Progenitor cell of endocrine pancreas (in vitro differentiated cells): ENCODE results near the gene TMEFF2. TPM values are rescaled to one million over a fixed set of nuclear protein-coding genes. Genes with fewer than 3 reads are reported as not detected.

Experiments used
- DNase-seq: peaks from one replicate; pipeline ENCODE4 v3.0.0; 2021; ENCODE audit warnings: low spot score; ENCODE audit not compliant: unreplicated experiment
- H3K27ac Mint-ChIP-seq: 2 replicates; pipeline ENCODE4 v1.8.0; 2021; ENCODE audit warnings: mild to moderate bottlenecking, moderate library complexity, mixed read lengths
- H3K27me3 Mint-ChIP-seq: 2 replicates; pipeline ENCODE4 v1.8.0; 2021; ENCODE audit warnings: mixed read lengths
- H3K36me3 Mint-ChIP-seq: 2 replicates; pipeline ENCODE4 v1.8.0; 2022; ENCODE audit warnings: mixed read lengths; ENCODE audit not compliant: insufficient read depth
- H3K4me1 Mint-ChIP-seq: 2 replicates; pipeline ENCODE4 v1.8.0; 2021; ENCODE audit warnings: low read depth, mixed read lengths
- H3K4me3 Mint-ChIP-seq: 2 replicates; pipeline ENCODE4 v1.8.0; 2021; ENCODE audit warnings: low read depth, mild to moderate bottlenecking, moderate library complexity, mixed read lengths
- H3K9me3 Mint-ChIP-seq: 2 replicates; pipeline ENCODE4 v1.8.0; 2021; ENCODE audit warnings: low read depth, mixed read lengths
- CTCF ChIP-seq: fragments of 200-600 bp; sonication (generic); IDR thresholded peaks from one replicate; pipeline ENCODE4 v1.5.0; 2021; ENCODE audit warnings: antibody characterized with exemption, mild to moderate bottlenecking; ENCODE audit not compliant: unreplicated experiment
- total RNA-seq: library from RNA; stranded (reverse); gene quantifications from 2 replicates; pipeline ENCODE4 v1.2.1, GENCODE V29; 2021

Gene TMEFF2
- total RNA-seq, 1 donor from 2014 or later: 0.50 TPM

GRCh38 chr2:192002418-192002817, 192.3 kb downstream of the TMEFF2 start:
- no peak for DNase-seq
- H3K27me3 Mint-ChIP-seq: no peaks in the 10 kb centered on the region
- H3K9me3 Mint-ChIP-seq: no peaks in the 10 kb centered on the region
- no peak overlapping the region for H3K4me3 Mint-ChIP-seq
- peaks cover 4% of the 10 kb centered on the region for H3K4me1 Mint-ChIP-seq
- H3K27ac Mint-ChIP-seq: no peak overlapping the region
- TF ChIP-seq CTCF: no peak
- H3K36me3 Mint-ChIP-seq: no peaks in the 10 kb centered on the region

DNA sequence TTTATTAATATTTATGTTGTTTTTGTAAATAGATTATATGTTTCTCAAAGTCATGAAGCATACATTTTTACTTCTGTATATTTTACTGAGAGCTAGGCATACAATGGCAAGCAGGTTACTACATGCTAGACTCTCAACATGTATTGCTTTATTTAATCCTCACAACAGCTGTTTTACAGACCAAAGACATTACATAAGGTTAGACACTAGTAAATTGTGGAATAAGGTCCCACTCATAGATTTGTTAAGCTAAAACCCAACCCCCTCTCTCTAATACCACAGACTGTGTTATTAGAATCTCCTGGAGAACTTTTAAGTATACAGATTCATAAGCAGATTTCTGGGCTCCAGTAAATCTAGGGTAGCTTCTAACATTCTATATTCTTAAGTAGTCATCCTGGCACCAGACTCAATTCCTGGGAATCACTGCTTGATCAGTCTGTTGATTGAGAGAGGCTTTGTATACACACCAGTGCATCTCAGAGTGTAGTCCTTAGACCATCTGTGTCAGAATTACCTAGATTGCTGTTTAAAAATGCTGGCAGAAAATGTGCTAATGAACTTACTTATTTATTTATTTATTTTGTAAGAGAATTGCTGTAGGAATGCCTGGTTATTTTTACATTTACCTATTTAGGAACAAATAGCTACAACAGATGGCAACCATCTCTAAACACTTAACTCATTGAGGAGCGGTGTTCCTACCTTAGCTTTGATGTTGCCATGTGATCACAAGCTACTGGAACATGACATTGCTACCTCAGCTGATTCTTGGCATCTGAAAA, 194.3 kb downstream of the TMEFF2 start:
- no peak overlapping the region for H3K4me3 Mint-ChIP-seq
- DNase-seq: no peak
- no peak for TF ChIP-seq CTCF
- H3K4me1 Mint-ChIP-seq: peaks cover 4% of the 10 kb centered on the region
- no peak overlapping the region for H3K27ac Mint-ChIP-seq
- H3K27me3 Mint-ChIP-seq: no peaks in the 10 kb centered on the region
- no peaks in the 10 kb centered on the region for H3K9me3 Mint-ChIP-seq
- H3K36me3 Mint-ChIP-seq: no peaks in the 10 kb centered on the region

DNA sequence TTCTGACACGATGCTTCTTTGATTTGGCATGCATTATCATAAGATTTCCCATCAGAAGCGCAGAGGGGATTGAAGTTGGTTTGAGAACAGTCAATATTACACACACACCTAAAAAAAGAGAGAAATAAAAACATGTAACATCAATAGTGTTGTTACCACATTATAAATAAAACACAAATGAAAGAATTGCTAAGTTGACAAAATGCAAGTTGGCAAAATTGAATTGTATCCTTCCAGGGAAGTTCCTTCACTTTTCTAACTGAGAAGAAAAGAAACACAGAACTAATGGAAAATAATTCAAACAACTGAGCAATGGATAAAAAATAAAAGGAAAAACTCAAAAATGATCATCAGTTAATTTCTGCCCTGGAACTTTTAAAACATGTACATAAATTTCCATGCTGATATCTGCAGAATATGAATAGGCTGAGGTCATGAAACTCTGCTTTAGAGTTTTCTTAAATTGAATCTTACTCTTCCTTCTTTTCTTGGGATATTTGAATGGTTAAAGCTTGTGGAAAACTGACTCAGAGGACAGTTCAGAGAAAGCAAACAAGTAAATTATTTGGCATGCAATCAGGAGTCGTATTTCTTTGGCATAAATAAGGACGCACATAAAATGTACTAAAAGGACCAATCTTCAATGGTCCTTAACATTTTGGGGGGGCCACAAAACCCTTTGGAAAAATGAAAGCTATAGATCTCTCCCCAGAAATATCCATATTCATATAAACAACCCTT, 195.5 kb downstream of the TMEFF2 start:
- no peak for DNase-seq
- H3K4me3 Mint-ChIP-seq: no peak overlapping the region
- no peaks in the 10 kb centered on the region for H3K36me3 Mint-ChIP-seq
- no peaks in the 10 kb centered on the region for H3K9me3 Mint-ChIP-seq
- no peaks in the 10 kb centered on the region for H3K27me3 Mint-ChIP-seq
- H3K27ac Mint-ChIP-seq: no peak overlapping the region
- TF ChIP-seq CTCF: no peak
- peaks cover 4% of the 10 kb centered on the region for H3K4me1 Mint-ChIP-seq

DNA sequence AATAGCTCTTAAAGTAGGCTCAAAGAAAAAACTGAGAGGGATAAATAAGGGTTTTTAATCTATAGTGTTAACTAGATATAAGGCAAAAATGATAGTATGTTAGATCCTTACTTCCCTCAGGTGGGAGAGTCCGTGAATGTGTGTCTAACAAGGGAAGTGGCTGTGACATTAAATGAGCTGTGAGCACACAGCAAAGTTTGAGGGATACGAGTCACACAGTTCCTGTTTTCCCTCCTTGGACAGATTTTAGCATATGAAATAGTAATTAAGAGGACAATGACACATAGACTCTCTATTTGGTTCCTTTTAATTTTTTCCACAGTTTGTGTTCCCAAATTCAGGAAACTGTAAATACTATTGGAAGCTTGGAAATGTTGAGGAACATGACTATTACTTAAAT, 199.4 kb downstream of the TMEFF2 start:
- DNase-seq: no peak
- no peaks in the 10 kb centered on the region for H3K27me3 Mint-ChIP-seq
- H3K9me3 Mint-ChIP-seq: no peaks in the 10 kb centered on the region
- H3K27ac Mint-ChIP-seq: no peak overlapping the region
- no peak overlapping the region for H3K4me3 Mint-ChIP-seq
- H3K36me3 Mint-ChIP-seq: no peaks in the 10 kb centered on the region
- H3K4me1 Mint-ChIP-seq: no peaks in the 10 kb centered on the region
- TF ChIP-seq CTCF: no peak

DNA sequence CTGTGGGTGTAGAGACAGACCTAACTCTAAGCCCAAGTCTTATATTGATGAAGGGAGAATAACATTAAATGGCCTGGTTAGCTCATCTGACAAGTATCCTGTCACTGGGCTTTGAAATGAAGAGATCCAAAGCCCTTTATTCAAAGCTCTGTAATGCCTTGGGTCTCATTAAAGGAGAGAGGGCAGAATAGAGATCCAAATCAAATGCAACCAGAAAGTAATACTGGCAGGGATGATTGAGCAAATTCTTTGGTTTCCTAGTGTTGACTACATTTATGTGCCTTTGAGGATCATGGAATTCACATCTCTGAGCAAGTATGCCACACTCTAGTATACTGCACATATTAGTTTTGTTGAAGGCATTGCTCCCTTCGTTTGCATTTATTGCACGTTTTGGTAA, 200.0 kb downstream of the TMEFF2 start:
- Mint-ChIP-seq H3K4me3 (no peak overlapping the region), H3K27me3 (no peaks in the 10 kb centered on the region), H3K36me3 (no peaks in the 10 kb centered on the region), H3K27ac (no peak overlapping the region), H3K9me3 (no peaks in the 10 kb centered on the region), H3K4me1 (no peaks in the 10 kb centered on the region)
- no peak for TF ChIP-seq CTCF
- DNase-seq: no peak
